ENCODE measurements around the gene SLC13A3. TPM values are rescaled to one million over a fixed set of nuclear protein-coding genes. Genes with fewer than 3 reads are reported as not detected.

The SLC13A3 gene
- total RNA-seq = under 0.01 and 0.13 TPM in 2 replicates

GRCh38 chr20:46651091-46651962, at the start of gene SLC13A3:
Gene SLC13A3 (minus strand): TSS chr20:46651459. CDS start chr20:46651421, 38 bp downstream.
- no peak for DNase-seq (ENCODE audit: low read depth in 2 of 2)

- no peak for DNase-seq (ENCODE audit: low read depth in 2 of 2)
Observed at GRCh38 chr20:46701057-46701456, 49.8 kb upstream of the SLC13A3 start.

GRCh38 chr20:46700481-46700880, 49.2 kb upstream of the SLC13A3 start:
- no peak for DNase-seq (ENCODE audit: low read depth in 2 of 2)

GRCh38 chr20:46699651-46700359, 48.5 kb upstream of the SLC13A3 start:
- peak in 1 of 2 donors; percentile 26 for DNase-seq (ENCODE audit: low read depth in 2 of 2)

GRCh38 chr20:46698788-46699187, 47.5 kb upstream of the SLC13A3 start:
- no peak for DNase-seq (ENCODE audit: low read depth in 2 of 2)

- no peak for DNase-seq (ENCODE audit: low read depth in 2 of 2)
Observed at GRCh38 chr20:46696791-46697279, 45.6 kb upstream of the SLC13A3 start.

GRCh38 chr20:46695892-46696291, 44.6 kb upstream of the SLC13A3 start:
- DNase-seq (ENCODE audit: low read depth in 2 of 2) = no peak

- peak; percentile 25 to 45 for DNase-seq (ENCODE audit: low read depth in 2 of 2)
Observed at GRCh38 chr20:46694484-46694883, 43.2 kb upstream of the SLC13A3 start.

GRCh38 chr20:46691196-46691595, 39.9 kb upstream of the SLC13A3 start:
- no peak for DNase-seq (ENCODE audit: low read depth in 2 of 2)

- DNase-seq (ENCODE audit: low read depth in 2 of 2) = peak; percentile 22 to 25
Observed at GRCh38 chr20:46690219-46691106, 39.2 kb upstream of the SLC13A3 start.

- DNase-seq (ENCODE audit: low read depth in 2 of 2) = no peak
Observed at GRCh38 chr20:46689754-46690085, 38.5 kb upstream of the SLC13A3 start.

GRCh38 chr20:46689082-46689753, 38.0 kb upstream of the SLC13A3 start, which contains the start of gene TP53RK:
Gene TP53RK (minus strand): TSS chr20:46689444. CDS start chr20:46689414, 30 bp downstream.
- DNase-seq (ENCODE audit: low read depth in 2 of 2) = peak in 1 of 2 donors; percentile 98

- peak in 1 of 2 donors; percentile 19 for DNase-seq (ENCODE audit: low read depth in 2 of 2)
Observed at GRCh38 chr20:46688151-46689081, 37.2 kb upstream of the SLC13A3 start.

- DNase-seq (ENCODE audit: low read depth in 2 of 2) = peak in 1 of 2 donors; percentile 12
Observed at GRCh38 chr20:46683939-46684750, 32.9 kb upstream of the SLC13A3 start.

GRCh38 chr20:46683668-46683938, 32.3 kb upstream of the SLC13A3 start:
- no peak for DNase-seq (ENCODE audit: low read depth in 2 of 2)

GRCh38 chr20:46683011-46683667, 31.9 kb upstream of the SLC13A3 start:
- peak; percentile 22 to 35 for DNase-seq (ENCODE audit: low read depth in 2 of 2)

GRCh38 chr20:46682063-46682821, 31.0 kb upstream of the SLC13A3 start:
- no peak for DNase-seq (ENCODE audit: low read depth in 2 of 2)
